Measurements from ENCODE around the gene SIRPA.

Gene SIRPA

DNA sequence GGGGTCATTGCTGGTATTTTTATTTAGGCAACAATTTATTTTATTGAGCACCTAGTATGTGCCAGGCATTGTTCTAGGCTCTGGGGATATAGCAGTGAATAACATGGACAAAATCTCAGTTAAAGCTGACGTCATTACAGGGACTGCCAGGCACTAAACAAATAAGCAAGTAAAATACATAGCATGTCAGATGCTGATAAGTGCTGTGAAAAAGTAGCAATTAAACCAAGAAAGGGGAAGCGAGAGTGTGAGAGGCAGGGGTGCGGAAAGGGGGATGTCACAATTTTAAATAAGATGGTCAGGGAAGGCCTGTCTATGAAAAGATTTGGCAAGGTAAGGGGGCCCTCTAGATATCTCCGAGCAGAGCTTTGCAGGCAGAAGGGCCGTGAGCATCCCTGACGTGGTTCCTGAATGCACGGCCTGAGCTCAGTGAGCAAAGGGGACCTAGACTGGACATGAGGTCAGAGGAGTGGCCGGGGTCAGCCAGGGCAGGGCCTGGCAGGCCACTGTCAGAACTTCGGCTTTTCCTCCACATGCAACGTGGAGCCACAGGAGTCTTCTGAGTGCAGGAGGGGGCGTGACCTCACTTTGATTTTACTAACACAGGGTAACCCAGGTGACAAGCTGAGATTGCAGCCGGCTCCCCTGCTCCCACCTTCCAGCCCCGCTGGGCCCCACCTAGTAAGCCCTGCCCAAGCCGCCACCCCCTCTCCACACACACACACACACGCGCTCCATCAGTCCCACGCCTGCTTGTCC lies 24.2 kb upstream of the SIRPA start:
- no peak for DNase-seq

DNA sequence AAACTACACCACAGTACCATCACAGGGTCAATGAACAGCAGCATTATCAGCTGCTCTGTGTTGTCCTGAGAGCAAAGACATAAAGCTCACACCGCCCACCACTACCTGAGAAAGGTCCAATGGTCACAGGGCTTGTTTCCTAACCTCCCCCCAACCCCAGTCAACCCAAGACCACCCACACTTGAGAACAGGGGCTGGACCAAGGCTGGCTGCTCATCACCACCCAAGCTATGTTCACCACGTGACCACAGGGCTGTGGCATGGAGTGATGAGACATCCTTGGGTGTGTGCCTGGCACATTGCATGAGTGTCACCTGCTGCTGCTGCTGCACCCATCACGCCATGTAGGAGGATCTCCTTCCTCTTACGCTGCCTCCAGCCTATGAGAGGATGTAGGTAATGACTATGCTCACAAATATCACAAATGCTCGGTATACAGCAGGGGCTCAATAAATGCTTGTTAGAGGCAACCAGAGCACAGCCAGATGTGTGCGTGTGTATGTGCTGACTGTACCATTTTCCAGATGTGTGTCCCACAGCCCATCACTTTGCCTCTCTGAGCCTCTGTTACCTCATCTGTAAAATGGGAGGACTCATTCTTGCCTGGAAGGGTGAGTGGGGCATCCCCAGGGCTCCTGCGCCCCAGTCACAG lies 23.3 kb upstream of the SIRPA start:
- no peak for DNase-seq

DNA sequence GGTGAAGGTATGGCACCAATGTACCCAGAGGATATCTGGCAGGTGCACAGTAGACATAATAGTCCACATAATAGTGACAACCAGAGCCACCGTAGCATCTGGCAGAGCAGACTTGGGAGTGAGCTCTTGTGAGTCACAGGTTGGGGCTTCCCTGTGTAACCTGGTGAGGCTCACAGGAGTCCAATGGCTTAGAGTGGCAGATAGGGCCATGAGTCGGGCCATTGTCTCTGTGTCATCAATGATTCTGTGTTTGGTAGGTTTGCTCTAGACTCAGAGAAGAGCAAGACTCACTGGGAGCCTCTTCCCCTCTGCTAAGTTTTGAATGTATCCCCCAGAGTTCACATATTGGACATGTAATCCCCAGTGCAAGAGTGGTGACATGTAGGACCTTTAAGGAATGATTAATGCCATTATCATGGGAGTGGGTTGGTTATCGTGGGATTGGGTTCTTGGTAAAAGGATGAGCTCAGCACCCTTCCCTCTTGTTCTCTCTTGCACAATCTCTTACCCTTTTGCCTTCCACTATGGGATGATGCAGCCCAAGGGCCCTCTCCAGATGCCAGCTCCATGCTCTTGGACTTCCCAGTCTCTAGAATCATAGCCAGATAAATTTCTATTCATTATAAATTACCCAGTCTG lies 22.6 kb upstream of the SIRPA start:
- no peak for DNase-seq

DNA sequence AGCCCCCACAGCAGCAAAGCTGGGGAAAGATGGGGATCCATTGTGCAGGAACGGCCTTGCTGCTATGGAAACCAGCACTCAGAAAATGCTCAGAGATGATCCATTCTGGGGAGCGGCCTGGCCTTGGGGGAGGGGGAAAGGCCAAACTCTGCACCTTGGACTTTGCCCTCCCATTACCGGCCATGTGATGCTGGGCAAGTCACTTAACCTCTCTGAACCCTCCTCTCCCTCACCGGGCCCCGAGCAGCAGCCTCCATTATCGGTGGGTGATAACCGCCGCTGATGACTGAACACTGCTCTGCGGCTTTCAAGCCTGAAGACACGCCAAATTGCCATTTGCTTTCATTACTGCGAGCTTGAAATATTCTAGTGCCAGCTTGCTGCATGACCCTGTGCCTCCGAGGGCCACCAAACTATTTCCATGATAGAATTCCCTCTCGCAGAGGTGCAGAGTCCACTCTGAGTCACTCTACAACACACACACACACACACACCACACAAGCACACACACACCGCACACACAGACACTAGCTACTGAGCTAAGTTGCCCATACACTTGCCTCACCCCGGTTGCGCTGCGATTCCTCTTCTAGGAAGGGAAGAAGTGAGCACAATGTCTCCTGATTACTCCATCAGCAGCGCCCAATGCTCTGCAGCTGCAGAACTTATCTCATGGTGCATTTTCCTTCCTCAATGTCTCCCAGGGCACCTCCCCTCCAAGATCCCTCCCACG lies 20.6 kb upstream of the SIRPA start:
- DNase-seq, result no peak

DNA sequence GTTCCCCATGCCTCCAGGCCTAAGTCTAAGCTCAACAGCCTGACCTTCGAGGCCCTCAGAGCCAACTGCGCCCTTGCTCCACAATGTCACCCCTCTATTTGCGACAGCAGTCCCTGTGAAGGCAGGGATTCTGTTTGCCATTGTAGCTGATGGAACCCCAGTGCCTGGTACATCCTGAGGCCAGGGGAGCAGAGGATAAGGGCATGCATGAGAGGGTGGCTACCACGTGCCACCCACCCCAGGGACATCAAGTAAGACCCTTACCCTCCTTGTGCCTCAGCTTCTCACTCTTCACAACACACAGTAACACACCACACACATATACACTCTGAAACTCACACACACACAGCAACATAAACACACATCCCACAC lies 20.0 kb upstream of the SIRPA start:
- no peak for DNase-seq

DNA sequence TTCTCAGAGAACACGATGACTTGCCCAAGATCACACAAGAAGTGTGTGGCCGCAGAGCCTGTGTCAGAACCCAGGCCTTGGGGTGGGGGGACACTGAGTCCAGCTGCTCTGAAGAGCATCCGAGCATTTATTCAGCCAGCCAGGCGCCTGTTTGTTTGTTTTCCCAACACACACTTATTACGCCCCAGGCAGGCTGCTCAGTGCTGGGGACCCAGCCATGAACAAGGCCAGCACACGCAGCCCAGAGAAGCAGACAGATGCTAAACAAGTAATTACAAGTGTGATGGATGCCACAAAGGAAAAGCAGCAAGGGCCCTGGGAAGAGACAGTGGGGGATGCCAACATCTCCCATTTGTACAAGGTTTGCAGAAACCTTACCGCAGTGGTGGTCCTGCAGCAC lies 19.4 kb upstream of the SIRPA start:
- no peak for DNase-seq

DNA sequence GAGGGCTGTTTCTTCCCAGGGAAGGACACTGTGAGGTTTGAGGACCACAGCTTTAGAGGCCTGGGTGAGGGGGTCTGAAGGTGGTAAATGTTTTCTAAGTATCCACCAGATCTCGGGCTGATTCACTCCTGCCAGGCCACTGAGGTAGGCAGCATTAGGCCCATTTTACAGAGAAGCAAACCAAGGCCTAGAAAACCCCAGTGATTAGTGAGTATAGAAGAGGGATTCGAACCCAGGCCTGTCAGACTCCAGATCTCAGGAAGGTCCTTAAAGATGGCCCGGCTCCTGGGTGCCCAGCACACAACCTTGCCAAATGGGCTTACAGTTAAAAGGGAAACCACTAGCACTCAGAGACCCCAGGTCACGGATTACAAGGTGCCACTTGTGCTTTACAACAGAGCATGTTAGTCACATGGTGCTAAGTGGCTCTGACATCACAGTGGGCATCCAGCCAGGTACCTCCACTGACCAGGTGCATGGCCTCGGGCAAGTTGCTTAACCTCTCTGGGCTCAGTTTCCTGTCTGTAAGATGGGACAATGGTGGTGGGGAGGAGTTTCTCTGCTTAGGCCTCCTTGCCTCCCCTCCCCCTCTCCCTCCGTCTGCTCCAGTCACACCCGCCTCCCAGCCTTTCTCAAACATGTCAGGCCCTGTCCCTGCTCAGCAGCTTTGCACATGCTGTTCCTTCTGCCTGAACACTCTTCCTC lies 18.8 kb upstream of the SIRPA start:
- DNase-seq, result no peak

DNA sequence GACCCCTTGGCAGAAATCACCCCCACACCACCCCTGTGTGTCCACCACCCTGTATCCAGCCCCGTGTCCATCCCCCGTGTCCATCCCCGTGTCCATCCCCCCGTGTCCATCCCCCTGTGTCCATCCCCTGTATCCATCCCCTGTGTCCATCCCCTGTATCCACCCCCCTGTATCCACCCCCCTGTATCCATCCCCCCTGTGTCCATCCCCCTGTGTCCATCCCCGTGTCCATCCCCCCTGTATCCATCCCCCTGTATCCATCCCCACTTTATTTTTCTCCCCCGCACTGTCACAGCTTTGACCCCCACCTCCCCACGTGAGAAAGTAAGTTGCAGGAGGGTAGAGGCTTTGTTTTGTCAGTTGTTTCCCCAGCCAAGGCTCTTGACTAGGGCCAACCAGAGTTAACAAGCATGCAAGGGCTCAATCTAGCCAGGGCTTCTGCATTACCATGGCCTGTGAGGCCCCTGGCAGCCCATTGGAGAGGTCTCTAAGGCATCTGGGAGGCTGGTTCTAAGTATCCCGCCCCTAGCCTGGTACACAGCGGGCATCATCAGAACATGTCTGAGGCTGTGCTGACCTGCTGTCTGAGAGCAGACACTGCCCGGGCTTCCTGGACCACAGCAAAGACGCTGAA lies 18.1 kb upstream of the SIRPA start:
- no peak for DNase-seq

DNA sequence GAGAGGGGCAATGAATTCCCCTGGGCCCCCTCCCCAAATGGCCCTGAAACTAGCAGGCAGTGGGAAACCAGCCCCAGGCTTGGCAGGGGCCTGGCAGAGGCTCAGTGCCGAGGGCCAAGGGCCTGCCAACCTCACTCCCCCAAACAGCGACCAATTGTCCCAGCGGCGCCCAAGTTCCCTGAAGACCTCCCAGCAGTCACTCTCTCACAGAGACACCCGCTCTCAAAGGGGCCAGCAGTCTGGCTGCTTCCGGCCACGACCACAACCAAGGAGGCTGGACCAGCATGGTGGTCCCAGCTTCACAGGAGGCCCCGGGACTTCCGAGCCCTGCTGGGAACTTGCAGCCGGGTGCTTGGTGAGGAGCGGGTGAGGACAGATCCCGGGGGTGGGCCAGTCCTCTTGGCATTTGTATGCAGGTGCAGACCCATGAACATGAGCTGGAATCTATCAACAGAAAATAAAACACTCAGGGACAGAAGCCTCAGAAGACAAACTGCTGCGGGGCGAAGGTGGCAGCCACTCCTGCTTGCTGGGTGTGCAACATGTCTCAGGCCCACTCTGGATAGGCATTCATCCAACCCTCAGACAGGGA lies 17.5 kb upstream of the SIRPA start:
- no peak for DNase-seq

DNA sequence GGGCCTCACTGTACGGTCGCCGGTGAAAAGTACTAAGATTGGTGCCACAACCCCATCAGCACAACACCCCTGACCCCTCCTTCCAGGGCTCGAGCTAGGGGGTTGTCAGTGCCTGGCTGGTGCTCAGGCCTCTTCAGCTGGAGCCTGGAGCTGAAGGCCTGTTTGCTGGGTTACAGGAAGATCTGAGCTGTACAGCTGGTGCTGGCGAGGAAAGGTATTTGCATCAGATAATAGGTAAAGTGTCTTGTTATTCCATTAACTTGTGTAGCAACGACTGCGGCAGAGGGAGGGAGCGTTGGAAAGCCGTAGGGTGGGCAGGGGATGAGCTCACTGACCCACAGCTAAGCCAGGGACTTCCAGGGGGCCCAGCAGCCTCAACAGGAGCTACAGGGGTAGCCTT lies 15.8 kb upstream of the SIRPA start:
- no peak for DNase-seq

DNA sequence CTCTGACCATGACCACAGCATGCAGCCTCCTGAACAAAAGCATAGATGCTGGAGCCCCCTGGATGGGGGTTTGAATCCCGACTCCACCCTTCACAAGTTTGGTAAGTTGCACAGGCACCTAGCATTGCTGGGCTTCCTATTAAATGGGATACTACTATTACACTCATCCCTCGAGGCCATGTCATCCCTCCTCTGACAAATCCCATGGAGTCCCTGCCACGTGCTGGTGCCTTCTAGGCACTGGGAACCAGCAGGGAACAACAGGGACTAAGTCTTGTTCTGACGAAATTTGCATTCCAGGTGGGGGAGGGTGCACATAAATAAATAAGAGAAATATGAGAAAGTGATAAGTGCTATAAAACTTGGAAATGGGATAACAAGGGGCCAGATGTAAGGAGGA lies 15.3 kb upstream of the SIRPA start:
- no peak for DNase-seq

DNA sequence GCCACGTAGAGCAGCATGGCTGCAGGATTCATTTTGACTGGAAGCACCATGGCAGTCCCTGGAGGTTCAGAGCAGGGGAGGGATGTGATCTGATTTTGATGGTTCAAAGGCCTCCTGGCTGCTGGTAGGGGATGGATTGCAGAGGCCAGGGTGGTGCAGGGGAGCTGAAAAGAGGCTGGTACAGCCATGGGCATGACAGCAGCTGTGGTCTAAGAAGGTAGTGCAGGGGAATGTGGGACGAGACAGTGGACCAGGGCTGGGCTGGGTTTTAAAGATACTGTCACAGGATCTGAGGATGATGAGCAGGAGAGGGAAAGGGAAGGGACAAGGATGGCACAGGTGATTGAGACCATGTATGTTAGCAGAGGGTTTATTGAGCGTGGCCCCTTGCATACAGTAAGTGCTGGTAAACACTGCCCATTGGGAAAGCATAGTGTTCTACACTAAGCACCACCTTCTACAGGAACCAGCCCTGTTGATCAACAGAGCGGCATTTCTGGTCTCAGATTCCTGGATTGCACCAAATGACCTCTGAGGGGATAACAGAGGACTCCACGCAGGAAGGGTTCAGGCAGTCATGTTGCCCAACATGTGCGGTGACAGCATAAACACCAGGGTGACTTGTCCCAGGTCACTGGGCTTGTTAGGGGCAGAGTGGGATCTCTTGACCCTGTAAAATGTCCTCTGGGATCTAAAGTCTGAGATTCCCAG lies 14.5 kb upstream of the SIRPA start:
- DNase-seq, result no peak

DNA sequence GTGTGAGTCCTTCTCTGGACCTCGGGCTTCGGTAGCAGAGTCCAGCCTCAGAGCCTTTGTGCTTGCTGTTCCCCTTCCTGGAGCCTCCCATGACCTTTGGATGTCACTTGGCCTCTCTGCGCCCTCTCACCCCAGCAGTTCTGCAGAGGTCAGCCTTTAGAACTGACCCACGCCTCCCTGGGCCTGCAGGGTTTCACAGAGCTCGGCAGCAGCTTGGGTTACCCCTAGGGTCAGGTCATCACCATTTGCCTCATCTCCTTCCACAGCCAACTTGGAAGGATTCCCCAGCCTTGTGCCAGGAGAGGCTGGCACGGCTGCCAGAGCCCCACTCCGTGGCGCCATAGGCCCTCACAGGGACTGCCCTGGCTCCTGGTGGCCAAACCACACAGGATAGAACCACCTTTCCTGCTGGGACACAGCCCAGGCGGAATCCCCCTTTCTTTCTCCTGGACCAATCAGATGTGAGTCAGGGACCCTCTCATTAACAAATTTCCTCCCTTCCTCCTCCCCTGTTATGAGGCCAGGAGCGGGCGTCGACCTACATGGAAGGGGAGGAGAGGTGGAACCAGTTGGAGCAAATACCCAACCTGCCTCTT lies 13.9 kb upstream of the SIRPA start:
- DNase-seq, result no peak

DNA sequence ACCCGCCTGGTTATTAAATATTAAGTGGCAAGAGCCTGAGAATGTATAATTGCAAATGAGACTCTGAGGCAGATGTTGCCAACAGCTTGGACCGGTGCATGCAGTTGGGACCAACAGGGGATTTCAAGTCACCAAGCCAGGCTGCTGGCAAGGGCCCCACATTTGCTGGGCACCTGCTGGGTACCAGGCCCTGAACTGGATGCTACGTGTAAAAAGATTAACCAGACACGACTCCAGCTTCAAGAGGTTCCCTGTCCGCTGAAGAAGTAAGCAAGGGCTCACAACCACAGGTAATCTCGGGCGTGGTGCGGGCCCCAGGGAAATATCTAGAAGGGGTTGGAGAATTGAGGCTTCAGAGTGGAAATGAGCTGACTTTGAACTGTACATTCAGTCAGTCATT lies 13.2 kb upstream of the SIRPA start:
- DNase-seq, result no peak

DNA sequence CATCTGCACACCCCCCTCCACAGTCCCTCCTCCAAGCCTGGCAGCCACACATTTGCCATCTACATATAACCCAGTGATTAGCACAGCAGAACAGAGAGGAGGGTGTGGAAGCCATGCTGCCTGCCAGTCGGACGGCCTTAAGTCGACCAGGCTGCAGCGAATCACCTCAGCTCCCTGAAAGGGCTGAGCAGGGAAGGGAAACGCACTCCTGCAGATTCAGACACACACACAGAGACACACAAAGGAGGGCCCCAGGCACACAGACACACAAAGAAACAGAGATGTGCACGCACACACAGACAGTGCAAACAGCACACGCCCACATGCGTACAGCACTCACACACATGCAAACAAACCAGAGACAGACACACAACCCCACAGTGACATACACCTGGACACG lies 11.2 kb upstream of the SIRPA start:
- no peak for DNase-seq

DNA sequence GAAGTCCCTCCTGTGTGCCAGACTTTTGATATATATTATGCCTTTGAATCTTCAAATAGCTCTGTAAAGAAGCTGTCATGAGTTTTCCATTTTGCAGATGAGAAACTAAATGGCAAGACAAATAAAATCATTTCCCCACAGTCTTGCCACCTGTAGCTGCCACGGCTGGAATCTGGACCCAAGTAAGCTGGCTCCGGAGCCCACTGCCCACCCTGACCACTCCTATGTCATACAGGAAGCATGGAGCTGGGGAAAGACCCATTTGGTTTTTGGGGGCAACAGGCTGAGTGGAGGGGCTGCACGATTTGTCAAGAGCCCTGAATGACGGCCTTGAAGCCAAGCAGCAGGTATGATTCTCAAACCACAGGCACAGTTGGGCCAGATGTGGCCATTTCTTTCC lies 10.0 kb upstream of the SIRPA start:
- DNase-seq, result no peak

DNA sequence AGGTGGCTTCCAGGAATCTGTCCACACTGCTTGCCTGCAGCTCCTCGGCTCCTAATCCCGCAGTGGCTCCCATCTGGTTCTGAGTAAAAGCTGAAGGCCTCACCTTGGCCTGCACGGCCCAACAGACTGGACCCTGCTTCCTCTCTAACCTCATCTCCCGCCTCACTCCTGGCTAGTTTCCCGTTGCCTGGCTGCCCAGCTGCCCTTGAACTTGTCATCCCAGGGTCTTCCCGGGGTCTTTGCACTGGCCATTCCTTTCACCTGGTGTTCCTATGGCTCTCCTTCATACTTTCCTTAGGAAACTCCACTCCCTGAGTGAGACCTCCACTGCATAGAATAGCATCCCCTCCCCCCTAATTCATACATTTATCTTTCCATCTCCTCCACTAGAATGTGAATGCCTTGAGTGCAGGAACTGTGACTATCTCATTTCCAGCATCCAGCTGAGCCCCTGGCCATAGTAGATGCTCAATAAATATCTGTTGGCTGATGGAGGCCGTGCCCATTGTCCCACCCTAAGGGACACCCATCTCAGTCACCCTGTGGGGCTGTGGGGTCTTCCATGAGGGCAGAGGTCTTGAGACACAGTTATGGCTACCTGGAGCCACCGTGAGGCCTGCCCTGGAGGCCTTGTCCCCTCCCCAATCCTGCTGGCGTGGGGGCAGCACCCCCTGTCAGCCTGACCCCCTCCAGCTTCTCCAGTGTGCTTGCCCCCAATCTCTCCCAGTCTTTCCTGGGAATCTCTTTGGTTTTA lies 9.1 kb upstream of the SIRPA start:
- no peak for DNase-seq

DNA sequence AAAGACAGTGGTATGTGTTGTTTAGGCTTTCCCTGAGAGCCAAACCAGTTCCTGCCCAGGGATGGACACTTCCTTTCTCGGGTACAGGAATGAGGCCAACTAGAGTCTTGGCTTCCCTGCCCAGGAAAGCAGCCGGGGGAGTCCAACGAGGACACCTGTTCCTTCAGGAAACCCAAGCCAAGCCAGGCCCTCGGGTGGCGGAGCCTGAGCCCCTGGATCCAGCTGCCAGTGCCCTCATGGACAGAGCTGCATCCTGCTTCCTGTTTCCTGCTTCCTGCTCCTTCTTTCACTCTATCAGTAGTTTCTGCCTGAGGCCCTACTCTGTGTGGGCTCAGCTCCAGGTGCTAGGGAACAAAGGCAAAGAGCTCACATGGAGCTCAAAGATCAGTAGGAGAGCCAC lies 7.9 kb upstream of the SIRPA start:
- no peak for DNase-seq

DNA sequence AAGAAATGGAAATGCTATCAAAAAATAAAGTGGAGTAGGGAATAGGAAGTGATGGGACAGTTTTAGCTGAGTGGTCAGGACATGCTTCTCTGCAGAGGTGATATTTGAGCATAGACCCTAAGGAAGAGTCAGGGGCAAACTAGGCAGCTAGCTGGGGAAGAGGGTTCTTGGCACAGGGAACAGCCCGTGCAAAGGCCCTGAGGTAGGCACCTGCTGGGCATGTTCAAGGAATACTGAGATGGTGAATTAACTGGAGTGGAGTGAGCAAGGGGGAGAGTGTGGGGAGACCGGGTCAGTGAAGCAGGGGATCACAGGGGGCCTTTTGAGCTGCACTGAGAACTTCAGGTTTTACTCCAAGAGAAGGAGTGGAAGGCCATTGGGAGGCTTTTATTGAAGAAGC lies 7.5 kb upstream of the SIRPA start:
- no peak for DNase-seq

DNA sequence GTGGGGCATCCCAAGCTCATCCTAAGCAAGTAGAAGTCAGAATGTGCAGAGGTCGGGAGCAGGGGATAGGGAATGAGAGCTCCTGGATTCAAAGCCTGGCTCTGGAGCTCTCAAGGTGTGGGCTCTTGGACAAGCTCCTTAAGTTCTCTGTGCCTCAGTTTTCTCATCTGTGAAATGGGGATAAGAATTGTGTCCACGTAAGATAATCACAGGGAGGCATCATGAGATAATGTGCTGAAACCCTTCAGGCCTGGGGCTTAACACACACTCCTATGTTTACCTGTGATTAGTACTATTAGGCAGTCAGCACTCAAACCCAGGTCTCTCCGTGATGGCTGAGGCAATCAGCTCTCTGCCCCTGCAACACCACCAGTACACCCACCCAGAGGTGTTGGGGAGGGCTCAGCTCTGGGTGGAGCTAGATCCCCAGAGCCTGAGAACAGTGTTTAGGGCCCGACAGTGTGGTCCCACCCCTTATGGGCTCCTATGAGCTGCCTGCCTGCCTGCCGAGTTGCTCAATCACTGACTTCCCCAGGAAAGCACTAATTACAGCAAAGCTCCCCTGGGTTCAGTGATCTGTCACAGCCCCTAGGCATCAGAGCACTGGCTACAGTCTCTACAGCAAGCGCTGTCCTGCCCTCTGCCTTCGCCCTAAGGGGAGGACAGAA lies 6.3 kb upstream of the SIRPA start:
- no peak for DNase-seq

Data from activated gamma-delta T cell treated with Interleukin-2 at 50 U/mL for 16 hours (primary cell).